Mesothelial cell of epicardium (in vitro differentiated cells): ENCODE measurements around the gene VASH1. TPM values are rescaled to one million over a fixed set of nuclear protein-coding genes. Genes with fewer than 3 reads are reported as not detected.

Source experiments
- DNase-seq, 2 experiments: peaks; one replicate each; pipeline ENCODE4 v3.0.0; 2021; ENCODE audit warnings: low spot score in 2 of 2; ENCODE audit not compliant: unreplicated experiment in 2 of 2
- H3K27ac Mint-ChIP-seq: 2 replicates; pipeline ENCODE4 v1.8.0; 2021; ENCODE audit warnings: mixed read lengths
- H3K27me3 Mint-ChIP-seq: 2 replicates; pipeline ENCODE4 v1.8.0; 2021; ENCODE audit warnings: low read depth, mixed read lengths
- H3K36me3 Mint-ChIP-seq: 2 replicates; pipeline ENCODE4 v1.8.0; 2021; ENCODE audit warnings: mixed read lengths
- H3K4me1 Mint-ChIP-seq: 2 replicates; pipeline ENCODE4 v1.8.0; 2021; ENCODE audit warnings: mixed read lengths
- H3K4me3 Mint-ChIP-seq: 2 replicates; pipeline ENCODE4 v1.8.0; 2021; ENCODE audit warnings: mild to moderate bottlenecking, moderate library complexity, mixed read lengths
- H3K9me3 Mint-ChIP-seq: 2 replicates; pipeline ENCODE4 v1.8.0; 2021; ENCODE audit warnings: mixed read lengths
- CTCF ChIP-seq: fragments of 200-600 bp; sonication (generic); IDR thresholded peaks from one replicate; pipeline ENCODE4 v1.5.0; 2021; ENCODE audit warnings: antibody characterized with exemption; ENCODE audit not compliant: unreplicated experiment
- total RNA-seq: library from RNA; stranded (reverse); gene quantifications from 3 replicates; pipeline ENCODE4 v1.2.1, GENCODE V29; 2021

Gene VASH1
- total RNA-seq, 1 donor from 2014 or later, result 55.5 TPM

GRCh38 chr14:76786601-76787000 is 25.3 kb downstream of the VASH1 start:
- Mint-ChIP-seq H3K9me3 (peaks cover under 1% of the 10 kb centered on the region), H3K27me3 (no peaks in the 10 kb centered on the region), H3K36me3 (peaks cover 33% of the 10 kb centered on the region), H3K27ac (no peak overlapping the region), H3K4me1 (peaks cover 2% of the 10 kb centered on the region), H3K4me3 (no peak overlapping the region)
- TF ChIP-seq CTCF, result no peak
- DNase-seq, result peak in 1 of 2 experiments; percentile 16

- no peaks in the 10 kb centered on the region for H3K27me3 Mint-ChIP-seq
- TF ChIP-seq CTCF, result no peak
- no peak overlapping the region for H3K4me3 Mint-ChIP-seq
- no peaks in the 10 kb centered on the region for H3K4me1 Mint-ChIP-seq
- peaks cover 16% of the 10 kb centered on the region for H3K9me3 Mint-ChIP-seq
- no peak for DNase-seq
- peaks cover 66% of the 10 kb centered on the region for H3K36me3 Mint-ChIP-seq
- H3K27ac Mint-ChIP-seq, result no peak overlapping the region
Measured at GRCh38 chr14:76792422-76792821, 31.2 kb downstream of the VASH1 start.

- Mint-ChIP-seq H3K4me1 (no peaks in the 10 kb centered on the region), H3K36me3 (peaks cover 68% of the 10 kb centered on the region), H3K9me3 (peaks cover 16% of the 10 kb centered on the region), H3K27me3 (no peaks in the 10 kb centered on the region), H3K27ac (no peak overlapping the region), H3K4me3 (no peak overlapping the region)
- TF ChIP-seq CTCF, result no peak
- no peak for DNase-seq
Measured at GRCh38 chr14:76793324-76793723, 32.1 kb downstream of the VASH1 start.

GRCh38 chr14:76793956-76794355 is 32.7 kb downstream of the VASH1 start:
- Mint-ChIP-seq H3K27me3 (no peaks in the 10 kb centered on the region), H3K27ac (no peak overlapping the region), H3K4me3 (no peak overlapping the region), H3K4me1 (no peaks in the 10 kb centered on the region), H3K36me3 (peaks cover 67% of the 10 kb centered on the region), H3K9me3 (peaks cover 16% of the 10 kb centered on the region)
- DNase-seq, result no peak
- no peak for TF ChIP-seq CTCF

- Mint-ChIP-seq H3K36me3 (peaks cover 42% of the 10 kb centered on the region), H3K27ac (no peak overlapping the region), H3K27me3 (no peaks in the 10 kb centered on the region), H3K9me3 (no peaks in the 10 kb centered on the region), H3K4me3 (no peak overlapping the region), H3K4me1 (peaks cover 19% of the 10 kb centered on the region)
- no peak for TF ChIP-seq CTCF
- DNase-seq, result no peak
Measured at GRCh38 chr14:76806446-76806845, 45.2 kb downstream of the VASH1 start.

GRCh38 chr14:76808011-76808410 is 46.7 kb downstream of the VASH1 start:
- DNase-seq, result no peak
- no peak for TF ChIP-seq CTCF
- Mint-ChIP-seq H3K36me3 (peaks cover 30% of the 10 kb centered on the region), H3K4me3 (no peak overlapping the region), H3K27me3 (no peaks in the 10 kb centered on the region), H3K27ac (no peak overlapping the region), H3K4me1 (peaks cover 26% of the 10 kb centered on the region), H3K9me3 (no peaks in the 10 kb centered on the region)
